Ammon's horn (tissue), 1 donor: ENCODE results near the gene IL1R2.
"Not testable (repeated sequence)": the region's sequence is repeated elsewhere in the genome, so short reads cannot be mapped to it uniquely, and the experiment has no call there.

Experiments
- DNase-seq: peaks from one replicate; pipeline ENCODE4 v3.0.0-alpha.2; 2016; ENCODE audit warnings: low spot score

The IL1R2 gene

GRCh38 chr2:102061962-102062795 lies 70.4 kb downstream of the IL1R2 start:
- DNase-seq, result no peak

GRCh38 chr2:102062802-102063201 lies 71.0 kb downstream of the IL1R2 start:
- DNase-seq, result no peak

- DNase-seq, result peak; percentile 31
Observed at GRCh38 chr2:102063487-102063911, 71.7 kb downstream of the IL1R2 start.

- peak; percentile 78 for DNase-seq
Observed at GRCh38 chr2:102063941-102064678, 72.3 kb downstream of the IL1R2 start.

- no peak for DNase-seq
Observed at GRCh38 chr2:102064679-102065674, 73.2 kb downstream of the IL1R2 start.

- no peak for DNase-seq
Observed at GRCh38 chr2:102065675-102066252, 74.0 kb downstream of the IL1R2 start.

- no peak for DNase-seq
Observed at GRCh38 chr2:102066554-102066953, 74.8 kb downstream of the IL1R2 start.

- DNase-seq, result not testable (repeated sequence)
Observed at GRCh38 chr2:102068126-102068525, 76.4 kb downstream of the IL1R2 start.

GRCh38 chr2:102069311-102069974 lies 77.7 kb downstream of the IL1R2 start:
- DNase-seq, result no peak

GRCh38 chr2:102070058-102070642 lies 78.4 kb downstream of the IL1R2 start:
- peak; percentile 36 for DNase-seq

GRCh38 chr2:102072741-102073140 lies 81.0 kb downstream of the IL1R2 start:
- DNase-seq, result no peak

GRCh38 chr2:102073168-102073724 lies 81.5 kb downstream of the IL1R2 start:
- DNase-seq, result no peak

- no peak for DNase-seq
Observed at GRCh38 chr2:102074152-102074783, 82.5 kb downstream of the IL1R2 start.

- DNase-seq, result no peak
Observed at GRCh38 chr2:102075479-102075878, 83.7 kb downstream of the IL1R2 start.

- no peak for DNase-seq
Observed at GRCh38 chr2:102076512-102076911, 84.8 kb downstream of the IL1R2 start.
